WERI-Rb-1 (cell line): ENCODE data around the gene C19orf12.
"Not testable (repeated sequence)": the region's sequence is repeated elsewhere in the genome, so short reads cannot be mapped to it uniquely, and the experiment has no call there.

Experiments used
- DNase-seq: peaks from one replicate; pipeline ENCODE4 v3.0.0-alpha.2; 2020
- H3K27ac ChIP-seq: fragments of 250-450 bp; sonication (Bioruptor Pico); 2 replicates; pipeline ENCODE4 v1.5.1; 2020; ENCODE audit warnings: mild to moderate bottlenecking, moderate library complexity
- H3K27me3 ChIP-seq: fragments of 250-450 bp; sonication (Bioruptor Pico); 2 replicates; pipeline ENCODE4 v1.5.1; 2021; ENCODE audit warnings: mild to moderate bottlenecking, low read depth, moderate library complexity; ENCODE audit not compliant: insufficient read depth, severe bottlenecking
- H3K36me3 ChIP-seq: fragments of 250-450 bp; sonication (Bioruptor Pico); 2 replicates; pipeline ENCODE4 v1.5.1; 2020; ENCODE audit warnings: mild to moderate bottlenecking, moderate library complexity
- H3K4me3 ChIP-seq: 2 replicates; pipeline ENCODE4 v1.5.1; 2011; ENCODE audit warnings: low read depth, mild to moderate bottlenecking, control low read depth, low read length
- H3K9me3 ChIP-seq: fragments of 250-450 bp; sonication (Bioruptor Pico); 2 replicates; pipeline ENCODE4 v1.5.1; 2021; ENCODE audit warnings: mild to moderate bottlenecking, moderate library complexity; ENCODE audit not compliant: severe bottlenecking
- TF ChIP-seq, protein P1 (sequence below): IDR thresholded peaks from 2 replicates; pipeline ENCODE4 v1.5.1; 2011; ENCODE audit warnings: low read depth, mild to moderate bottlenecking, control low read depth, inconsistent platforms, low read length

Gene C19orf12

DNA sequence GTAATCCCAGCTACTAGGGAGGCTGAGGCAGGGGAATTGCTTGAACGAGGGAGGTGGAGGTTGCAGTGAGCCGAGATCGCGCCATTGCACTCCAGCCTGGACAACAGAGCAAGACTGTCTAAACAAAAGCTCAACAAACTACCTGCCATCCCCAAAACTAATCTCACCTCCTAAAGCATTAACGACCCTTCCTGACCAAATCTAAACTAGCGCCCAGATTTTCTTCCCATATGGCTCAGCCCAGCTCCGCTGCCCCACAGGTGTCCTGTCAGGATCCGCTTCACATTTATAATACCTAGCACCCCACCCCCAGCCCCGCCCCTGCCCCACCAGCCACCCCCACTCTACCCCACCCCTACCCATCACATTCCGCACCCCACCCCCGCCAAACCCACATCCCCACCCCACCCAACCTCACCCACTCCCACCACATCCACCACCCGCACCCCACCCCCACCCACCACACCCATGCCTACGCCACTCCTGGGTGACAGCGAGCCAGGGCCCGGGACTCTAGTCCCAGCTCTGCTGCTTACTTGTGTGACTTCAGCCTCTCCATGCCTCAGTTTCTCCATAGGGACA lies 599 bp downstream of the C19orf12 start:
- peak overlapping the region; percentile 79 for H3K27ac ChIP-seq
- DNase-seq = peak; percentile 23

DNA sequence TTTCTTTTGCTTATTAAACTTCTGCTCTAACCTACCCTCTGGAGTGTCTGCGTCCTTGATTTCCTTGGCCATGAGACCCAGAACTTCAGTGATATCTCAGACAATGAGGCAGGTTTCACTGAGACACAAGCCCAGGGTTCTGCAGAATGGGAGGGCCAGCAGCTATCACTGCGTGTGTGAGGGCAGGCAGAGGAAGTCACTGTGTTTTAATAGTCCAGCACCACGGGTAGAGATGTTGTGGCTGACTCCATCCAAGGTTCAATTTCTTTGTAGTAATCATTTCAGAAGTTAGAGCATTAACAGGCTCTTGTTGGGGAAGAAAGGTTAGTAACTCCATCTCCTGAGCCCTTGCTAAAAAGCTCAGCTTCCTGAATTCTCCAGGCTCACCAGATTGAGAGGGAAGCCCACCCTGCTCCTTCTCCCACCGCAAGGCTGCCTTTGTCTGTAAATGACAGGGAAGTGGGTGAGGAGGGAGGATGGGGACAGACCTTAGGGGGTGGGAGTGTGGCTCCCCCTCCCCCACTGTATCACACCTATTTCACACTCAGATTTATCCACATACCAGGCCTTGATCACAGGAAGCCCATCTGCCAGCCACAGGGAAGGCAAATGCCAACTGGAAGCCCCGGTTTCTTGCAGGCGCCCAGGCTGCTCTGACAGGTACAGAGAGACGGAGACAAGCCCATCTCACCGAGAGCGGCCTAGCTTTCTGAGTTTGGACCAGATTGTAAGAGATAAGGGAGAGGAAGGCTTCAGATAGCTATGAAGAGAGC lies 2.1 kb downstream of the C19orf12 start:
- no peak overlapping the region for H3K27ac ChIP-seq
- H3K4me3 ChIP-seq = no peak overlapping the region
- TF ChIP-seq, protein P1, sequence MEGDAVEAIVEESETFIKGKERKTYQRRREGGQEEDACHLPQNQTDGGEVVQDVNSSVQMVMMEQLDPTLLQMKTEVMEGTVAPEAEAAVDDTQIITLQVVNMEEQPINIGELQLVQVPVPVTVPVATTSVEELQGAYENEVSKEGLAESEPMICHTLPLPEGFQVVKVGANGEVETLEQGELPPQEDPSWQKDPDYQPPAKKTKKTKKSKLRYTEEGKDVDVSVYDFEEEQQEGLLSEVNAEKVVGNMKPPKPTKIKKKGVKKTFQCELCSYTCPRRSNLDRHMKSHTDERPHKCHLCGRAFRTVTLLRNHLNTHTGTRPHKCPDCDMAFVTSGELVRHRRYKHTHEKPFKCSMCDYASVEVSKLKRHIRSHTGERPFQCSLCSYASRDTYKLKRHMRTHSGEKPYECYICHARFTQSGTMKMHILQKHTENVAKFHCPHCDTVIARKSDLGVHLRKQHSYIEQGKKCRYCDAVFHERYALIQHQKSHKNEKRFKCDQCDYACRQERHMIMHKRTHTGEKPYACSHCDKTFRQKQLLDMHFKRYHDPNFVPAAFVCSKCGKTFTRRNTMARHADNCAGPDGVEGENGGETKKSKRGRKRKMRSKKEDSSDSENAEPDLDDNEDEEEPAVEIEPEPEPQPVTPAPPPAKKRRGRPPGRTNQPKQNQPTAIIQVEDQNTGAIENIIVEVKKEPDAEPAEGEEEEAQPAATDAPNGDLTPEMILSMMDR = no peak
- H3K36me3 ChIP-seq = no peaks in the 10 kb centered on the region; the same call in none of the 2 replicates
- no peaks in the 10 kb centered on the region for H3K27me3 ChIP-seq
- no peaks in the 10 kb centered on the region for H3K9me3 ChIP-seq
- DNase-seq = no peak

More for the DNA sequence above, 599 bp downstream of the C19orf12 start:
- H3K36me3 ChIP-seq = no peaks in the 10 kb centered on the region; the same call in none of the 2 replicates
- TF ChIP-seq, protein P1 = no peak
- no peaks in the 10 kb centered on the region for H3K9me3 ChIP-seq
- peak overlapping the region; percentile 96 for H3K4me3 ChIP-seq
- H3K27me3 ChIP-seq = no peaks in the 10 kb centered on the region

DNA sequence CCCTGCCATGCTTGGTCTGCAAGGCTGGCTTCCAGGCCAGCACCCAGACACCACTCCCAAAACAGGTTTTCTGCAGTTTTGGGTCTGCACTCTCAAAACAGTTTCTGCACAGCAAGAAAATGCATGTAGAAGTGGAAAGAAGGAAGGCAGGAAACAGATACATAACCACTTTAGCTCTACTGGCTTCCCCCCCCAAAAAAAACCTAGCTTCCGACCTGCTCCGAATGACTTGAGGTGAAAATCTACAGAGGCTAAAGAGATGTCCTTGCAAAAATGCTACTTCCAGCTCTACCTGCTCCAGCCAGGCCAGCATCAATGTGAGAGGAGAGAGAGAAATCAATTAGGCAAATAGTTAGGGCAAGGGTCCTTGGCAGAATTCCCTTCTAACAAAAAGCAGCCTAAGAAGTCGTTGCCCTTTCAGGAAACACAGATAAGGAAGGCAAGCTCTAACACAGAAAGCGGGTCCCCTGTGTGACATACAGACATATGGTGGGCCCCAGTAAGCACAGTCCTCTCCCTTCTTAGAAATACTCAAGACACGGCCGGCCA lies 3.4 kb downstream of the C19orf12 start:
- H3K36me3 ChIP-seq = peaks cover 5% of the 10 kb centered on the region
- H3K9me3 ChIP-seq = no peaks in the 10 kb centered on the region
- H3K27ac ChIP-seq = no peak overlapping the region
- no peak overlapping the region for H3K4me3 ChIP-seq
- TF ChIP-seq, protein P1 = no peak
- no peak for DNase-seq
- no peaks in the 10 kb centered on the region for H3K27me3 ChIP-seq

DNA sequence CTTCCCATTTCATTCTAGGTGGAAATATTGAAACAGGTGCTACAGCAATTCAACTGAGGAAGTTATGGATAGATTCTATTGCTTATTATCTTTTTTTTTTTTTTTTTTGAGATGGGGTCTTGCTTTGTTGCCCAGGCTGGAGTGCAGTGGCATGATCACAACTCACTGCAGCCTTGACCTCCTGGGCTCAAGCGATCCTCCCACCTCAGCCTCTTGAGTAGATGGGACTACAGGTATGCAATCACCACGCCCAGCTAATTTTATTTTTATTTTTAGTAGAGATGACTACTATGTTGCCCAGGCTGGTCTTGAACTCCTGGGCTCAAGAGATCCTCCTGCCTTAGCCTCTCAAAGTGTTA lies 5.6 kb downstream of the C19orf12 start:
- not testable (repeated sequence) for DNase-seq, H3K9me3 ChIP-seq, H3K4me3 ChIP-seq, H3K27ac ChIP-seq, H3K27me3 ChIP-seq
- peaks cover 17% of the 10 kb centered on the region for H3K36me3 ChIP-seq

DNA sequence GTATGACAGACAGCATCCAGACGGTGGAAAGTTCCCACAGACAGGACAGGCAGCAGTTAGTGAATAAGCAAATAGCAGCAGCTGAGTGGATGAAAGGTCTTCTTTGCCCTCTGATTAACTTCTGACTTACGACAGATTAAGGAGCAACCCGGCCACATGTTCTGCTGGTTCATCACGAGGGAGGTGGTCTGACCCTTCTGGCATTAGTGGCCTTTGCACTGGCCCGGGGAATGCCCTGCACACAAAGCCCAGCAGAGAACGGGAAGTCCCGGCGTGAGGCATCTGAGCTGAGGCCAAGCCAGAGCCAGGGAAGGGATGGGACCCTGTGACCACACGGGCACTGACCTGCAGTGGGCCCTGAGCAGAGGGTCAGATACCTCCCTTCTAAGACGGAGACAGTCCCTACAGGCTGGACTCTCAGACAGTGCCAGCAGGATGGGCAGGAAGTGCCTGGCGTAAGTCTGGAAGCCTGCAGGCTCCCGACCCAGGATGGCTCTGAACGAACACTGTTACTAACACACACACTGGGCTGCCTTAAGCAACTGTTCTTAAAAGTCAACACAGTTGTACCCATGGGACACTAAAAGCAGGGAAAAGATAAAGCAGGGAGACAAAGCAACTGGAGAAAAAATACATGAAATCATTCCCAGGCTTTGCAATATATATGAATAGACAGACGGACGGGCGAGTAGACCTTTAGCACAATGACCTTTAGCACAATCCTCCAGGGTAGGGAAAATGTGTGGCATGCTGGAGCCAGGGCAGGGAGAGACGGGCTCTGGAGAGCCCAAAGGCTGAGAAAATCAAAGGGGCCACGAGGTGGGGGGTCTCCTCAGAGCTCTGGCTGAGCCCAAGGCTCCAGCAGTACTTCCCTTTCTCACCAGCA lies 6.3 kb downstream of the C19orf12 start:
- DNase-seq = peak; percentile 28
- Histone ChIP-seq H3K36me3 (peaks cover 17% of the 10 kb centered on the region), H3K4me3 (no peak overlapping the region), H3K27ac (no peak overlapping the region), H3K27me3 (no peaks in the 10 kb centered on the region), H3K9me3 (no peaks in the 10 kb centered on the region)
- TF ChIP-seq, protein P1 = no peak

DNA sequence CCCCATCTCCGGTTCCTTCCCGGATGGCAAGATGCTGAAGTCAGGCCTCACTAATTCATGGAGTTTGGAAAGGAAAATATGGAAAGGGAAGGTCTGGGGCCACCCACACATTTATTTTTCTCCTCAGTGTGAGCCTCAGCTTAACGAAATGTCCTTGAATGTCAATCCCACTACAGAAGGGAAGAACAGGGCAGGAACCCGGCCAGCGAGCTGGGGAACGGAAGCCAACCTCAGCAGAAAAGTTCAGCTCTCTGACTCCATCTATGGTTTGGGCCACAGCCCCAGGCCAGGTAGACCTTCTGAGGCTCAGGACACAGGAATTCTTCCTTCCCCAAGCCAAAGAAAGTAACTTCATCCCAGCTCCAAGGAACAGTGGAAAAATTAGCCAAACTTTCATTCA lies 8.4 kb downstream of the C19orf12 start:
- Histone ChIP-seq H3K9me3 (no peaks in the 10 kb centered on the region), H3K27me3 (no peaks in the 10 kb centered on the region), H3K27ac (no peak overlapping the region), H3K36me3 (peaks cover 26% of the 10 kb centered on the region), H3K4me3 (no peak overlapping the region)
- TF ChIP-seq, protein P1 = no peak
- DNase-seq = no peak
